HepG2 (cell line): ENCODE measurements around the gene KCNJ6.

Experiments used
- AFF4 ChIP-seq: sonication (generic); formaldehyde crosslinking; IDR thresholded peaks from 2 replicates; pipeline ENCODE4 v1.4.0; 2020; ENCODE audit warnings: missing genetic modification reagents
- CTCF ChIP-seq: sonication (generic); formaldehyde crosslinking; IDR thresholded peaks from 2 replicates; pipeline ENCODE4 v1.5.0; 2020; ENCODE audit warnings: mild to moderate bottlenecking, missing genetic modification reagents, moderate library complexity
- FOXA1 ChIP-seq, 2 experiments: fragments of 450-650 bp in 1 of 2; sonication (generic) in 1 of 2; formaldehyde crosslinking in 1 of 2; IDR thresholded peaks; 2 replicates each; pipeline versions ENCODE4 v1.4.0 to v1.6.1; 2016 to 2020; ENCODE audit warnings: missing genetic modification reagents in 1 of 2
- KDM5A ChIP-seq: fragments of 200-600 bp; sonication (generic); IDR thresholded peaks from 2 replicates; pipeline ENCODE4 v1.7.0; 2018; ENCODE audit warnings: antibody characterized with exemption, mild to moderate bottlenecking, low read length, borderline replicate concordance
- KDM5B ChIP-seq: sonication (generic); formaldehyde crosslinking; IDR thresholded peaks from 2 replicates; pipeline ENCODE4 v1.4.0; 2020; ENCODE audit warnings: missing genetic modification reagents, mild to moderate bottlenecking, borderline replicate concordance
- POGK ChIP-seq: sonication (generic); formaldehyde crosslinking; conservative IDR thresholded peaks from 2 replicates; pipeline ENCODE4 v1.8.0; 2022; ENCODE audit warnings: mild to moderate bottlenecking, moderate library complexity, missing genetic modification reagents
- POGZ ChIP-seq: sonication (generic); formaldehyde crosslinking; IDR thresholded peaks from 2 replicates; pipeline ENCODE4 v1.4.0; 2020; ENCODE audit warnings: mild to moderate bottlenecking, missing genetic modification reagents
- REST ChIP-seq, 2 experiments: IDR thresholded peaks; 2 replicates each; pipeline ENCODE4 v1.6.1; 2011 to 2012; ENCODE audit warnings: low read length in 2 of 2, borderline replicate concordance in 1 of 2, low read depth in 1 of 2, mild to moderate bottlenecking in 1 of 2, moderate library complexity in 1 of 2
- RFX5 ChIP-seq: IDR thresholded peaks from 2 replicates; pipeline ENCODE4 v1.6.1; 2011; ENCODE audit warnings: low read depth, low read length, improper control_type of control experiment
- TBL1XR1 ChIP-seq: fragments of 150-350 bp; IDR thresholded peaks from 2 replicates; pipeline ENCODE4 v1.6.1; 2014; ENCODE audit warnings: borderline replicate concordance, low read length; ENCODE audit not compliant: partially characterized antibody
- ZMYM4 ChIP-seq: sonication (generic); formaldehyde crosslinking; IDR thresholded peaks from 2 replicates; pipeline ENCODE4 v1.8.1; 2023; ENCODE audit warnings: mild to moderate bottlenecking, missing genetic modification reagents
- TF ChIP-seq, protein P1 (sequence below): sonication (generic); formaldehyde crosslinking; IDR thresholded peaks from 2 replicates; pipeline ENCODE4 v1.4.0; 2020; ENCODE audit warnings: mild to moderate bottlenecking, missing genetic modification reagents, borderline replicate concordance

GRCh38 chr21:37855647-37856625 lies 60.3 kb downstream of the KCNJ6 start:
- TF ChIP-seq REST (IDR thresholded peaks at IDR 0.05; ENCODE audit: borderline replicate concordance in 1 of 2, low read depth in 1 of 2, low read length in 2 of 2) (no peak), FOXA1 (IDR thresholded peaks at IDR 0.05) (no peak), FOXA1 (CRISPR knock-in tag; IDR thresholded peaks at IDR 0.05) (no peak), ZMYM4 (CRISPR knock-in tag) (no peak), TBL1XR1 (no peak), POGZ (CRISPR knock-in tag) (no peak), AFF4 (CRISPR knock-in tag) (no peak), KDM5B (no peak), KDM5A (no peak), CTCF (no peak), RFX5 (no peak), POGK (CRISPR knock-in tag) (no peak)
- TF ChIP-seq, protein P1, sequence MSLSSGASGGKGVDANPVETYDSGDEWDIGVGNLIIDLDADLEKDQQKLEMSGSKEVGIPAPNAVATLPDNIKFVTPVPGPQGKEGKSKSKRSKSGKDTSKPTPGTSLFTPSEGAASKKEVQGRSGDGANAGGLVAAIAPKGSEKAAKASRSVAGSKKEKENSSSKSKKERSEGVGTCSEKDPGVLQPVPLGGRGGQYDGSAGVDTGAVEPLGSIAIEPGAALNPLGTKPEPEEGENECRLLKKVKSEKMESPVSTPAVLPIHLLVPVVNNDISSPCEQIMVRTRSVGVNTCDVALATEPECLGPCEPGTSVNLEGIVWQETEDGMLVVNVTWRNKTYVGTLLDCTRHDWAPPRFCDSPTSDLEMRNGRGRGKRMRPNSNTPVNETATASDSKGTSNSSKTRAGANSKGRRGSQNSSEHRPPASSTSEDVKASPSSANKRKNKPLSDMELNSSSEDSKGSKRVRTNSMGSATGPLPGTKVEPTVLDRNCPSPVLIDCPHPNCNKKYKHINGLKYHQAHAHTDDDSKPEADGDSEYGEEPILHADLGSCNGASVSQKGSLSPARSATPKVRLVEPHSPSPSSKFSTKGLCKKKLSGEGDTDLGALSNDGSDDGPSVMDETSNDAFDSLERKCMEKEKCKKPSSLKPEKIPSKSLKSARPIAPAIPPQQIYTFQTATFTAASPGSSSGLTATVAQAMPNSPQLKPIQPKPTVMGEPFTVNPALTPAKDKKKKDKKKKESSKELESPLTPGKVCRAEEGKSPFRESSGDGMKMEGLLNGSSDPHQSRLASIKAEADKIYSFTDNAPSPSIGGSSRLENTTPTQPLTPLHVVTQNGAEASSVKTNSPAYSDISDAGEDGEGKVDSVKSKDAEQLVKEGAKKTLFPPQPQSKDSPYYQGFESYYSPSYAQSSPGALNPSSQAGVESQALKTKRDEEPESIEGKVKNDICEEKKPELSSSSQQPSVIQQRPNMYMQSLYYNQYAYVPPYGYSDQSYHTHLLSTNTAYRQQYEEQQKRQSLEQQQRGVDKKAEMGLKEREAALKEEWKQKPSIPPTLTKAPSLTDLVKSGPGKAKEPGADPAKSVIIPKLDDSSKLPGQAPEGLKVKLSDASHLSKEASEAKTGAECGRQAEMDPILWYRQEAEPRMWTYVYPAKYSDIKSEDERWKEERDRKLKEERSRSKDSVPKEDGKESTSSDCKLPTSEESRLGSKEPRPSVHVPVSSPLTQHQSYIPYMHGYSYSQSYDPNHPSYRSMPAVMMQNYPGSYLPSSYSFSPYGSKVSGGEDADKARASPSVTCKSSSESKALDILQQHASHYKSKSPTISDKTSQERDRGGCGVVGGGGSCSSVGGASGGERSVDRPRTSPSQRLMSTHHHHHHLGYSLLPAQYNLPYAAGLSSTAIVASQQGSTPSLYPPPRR (CRISPR knock-in tag) = no peak
